A549 (cell line): ENCODE data around the gene PI4K2A. TPM values are rescaled to one million over a fixed set of nuclear protein-coding genes. Genes with fewer than 3 reads are reported as not detected.

ENCODE experiments used
- ATAC-seq, 2 experiments: fragments of 200-7000 bp in 1 of 2; fragments of >200 bp in 1 of 2; cut with Nextera tagmentation in 1 of 2; cut with Tn5 transposase in 1 of 2; 3 replicates each; pipeline versions ENCODE4 v1.8.0 to v1.9.1; 2018 to 2020; ENCODE audit warnings: mild to moderate bottlenecking in 1 of 2, moderate library complexity in 1 of 2
- CTCF ChIA-PET: fragments of 300-600 bp; sonication (Branson Sonifier 250); formaldehyde crosslinking; extraction: SDS; loops from one replicate; lab custom pipeline; 2021; ENCODE audit warnings: antibody characterized with exemption, inconsistent platforms; lab: Yijun Ruan, JAX
- POLR2A ChIA-PET: fragments of 350-600 bp; formaldehyde crosslinking; extraction: SDS; loops from one replicate; lab custom pipeline; 2021; ENCODE audit warnings: antibody characterized with exemption, inconsistent platforms; lab: Yijun Ruan, JAX
- DNase-seq, 2 experiments: peaks; one replicate each; pipeline versions ENCODE4 v3.0.0 to v3.0.0-alpha.2; 2011 to 2016; ENCODE audit warnings: low read depth in 1 of 2, low spot score in 1 of 2
- FAIRE-seq: peaks from 2 replicates; lab custom pipeline; 2011; peaks lifted over from hg19 to GRCh38; lab: Jason Lieb, UNC
- H3K27ac ChIP-seq, 2 experiments: fragments of >200 bp; sonication (Bioruptor Twin); formaldehyde crosslinking; 3 replicates each; pipeline ENCODE4 v1.5.1; 2016 to 2017
- H3K4me1 ChIP-seq: fragments of >200 bp; sonication (Bioruptor Twin); formaldehyde crosslinking; 3 replicates; pipeline ENCODE4 v1.6.1; 2016
- H3K4me2 ChIP-seq: fragments of >200 bp; sonication (Bioruptor Twin); formaldehyde crosslinking; 3 replicates; pipeline ENCODE4 v1.6.1; 2016
- H3K4me3 ChIP-seq: fragments of >200 bp; sonication (Bioruptor Twin); formaldehyde crosslinking; 3 replicates; pipeline ENCODE4 v1.5.1; 2016
- H3K9me3 ChIP-seq: fragments of >200 bp; sonication (Bioruptor Twin); formaldehyde crosslinking; 3 replicates; pipeline ENCODE4 v1.6.1; 2016
- ATOH8 ChIP-seq: fragments of 250-450 bp; sonication (Bioruptor Pico); IDR thresholded peaks from 2 replicates; pipeline ENCODE4 v1.5.0; 2020; ENCODE audit warnings: low read depth, mild to moderate bottlenecking, moderate library complexity
- CHD4 ChIP-seq: fragments of 200-600 bp; sonication (generic); IDR thresholded peaks from 2 replicates; pipeline ENCODE4 v1.6.1; 2016; ENCODE audit warnings: antibody characterized with exemption, mild to moderate bottlenecking, borderline replicate concordance
- CTCF ChIP-seq: fragments of >200 bp; sonication (Bioruptor Twin); formaldehyde crosslinking; IDR thresholded peaks from 3 replicates; pipeline ENCODE4 v1.5.1; 2016
- EHF ChIP-seq: fragments of 250-450 bp; sonication (Bioruptor Pico); IDR thresholded peaks from 2 replicates; pipeline ENCODE4 v1.5.0; 2020; ENCODE audit warnings: mild to moderate bottlenecking
- FOSB ChIP-seq: fragments of 250-450 bp; sonication (Bioruptor Pico); IDR thresholded peaks from 2 replicates; pipeline ENCODE4 v1.5.0; 2020; ENCODE audit warnings: mild to moderate bottlenecking, moderate library complexity
- HMGXB4 ChIP-seq: fragments of 250-450 bp; sonication (Bioruptor Pico); IDR thresholded peaks from 2 replicates; pipeline ENCODE4 v1.5.0; 2021; ENCODE audit warnings: mild to moderate bottlenecking, moderate library complexity, borderline replicate concordance
- HOXA7 ChIP-seq: fragments of 250-450 bp; sonication (Bioruptor Pico); IDR thresholded peaks from 2 replicates; pipeline ENCODE4 v1.5.0; 2020; ENCODE audit warnings: mild to moderate bottlenecking, moderate library complexity
- HOXB13 ChIP-seq: fragments of 250-450 bp; sonication (Bioruptor Pico); IDR thresholded peaks from 2 replicates; pipeline ENCODE4 v1.5.0; 2020; ENCODE audit warnings: low read depth, mild to moderate bottlenecking, moderate library complexity
- MAX ChIP-seq: IDR thresholded peaks from 2 replicates; pipeline ENCODE4 v1.6.1; 2012
- NR3C1 ChIP-seq: fragments of >200 bp; sonication (Bioruptor Twin); formaldehyde crosslinking; IDR thresholded peaks from 3 replicates; pipeline ENCODE4 v1.6.1; 2017
- RAD21 ChIP-seq, 2 experiments: fragments of >200 bp in 1 of 2; sonication (Bioruptor Twin) in 1 of 2; formaldehyde crosslinking in 1 of 2; IDR thresholded peaks in 1 of 2; conservative IDR thresholded peaks in 1 of 2; 2 replicates in 1 of 2; 3 replicates in 1 of 2; pipeline ENCODE4 v1.6.1; 2012 to 2018; ENCODE audit warnings: inconsistent platforms in 1 of 2
- RARB ChIP-seq: fragments of 250-450 bp; sonication (Bioruptor Pico); IDR thresholded peaks from 2 replicates; pipeline ENCODE4 v1.8.0; 2021; ENCODE audit warnings: mild to moderate bottlenecking, moderate library complexity
- RFX5 ChIP-seq: fragments of 450-650 bp; IDR thresholded peaks from 2 replicates; pipeline ENCODE4 v1.7.1; 2014; ENCODE audit warnings: antibody characterized with exemption, mild to moderate bottlenecking, moderate library complexity
- SMC3 ChIP-seq: fragments of >200 bp; sonication (Bioruptor Twin); formaldehyde crosslinking; IDR thresholded peaks from 3 replicates; pipeline ENCODE4 v1.6.1; 2018; ENCODE audit warnings: inconsistent platforms
- SREBF2 ChIP-seq: fragments of 450-650 bp; IDR thresholded peaks from 2 replicates; pipeline ENCODE4 v1.6.1; 2014; ENCODE audit warnings: mild to moderate bottlenecking, moderate library complexity
- USF2 ChIP-seq: fragments of 450-650 bp; IDR thresholded peaks from 2 replicates; pipeline ENCODE4 v1.6.1; 2014; ENCODE audit warnings: antibody characterized with exemption
- WGBS: methylation state at CpG from one replicate; pipeline ENCODE4 v1.1.6; 2017; ENCODE audit errors: missing lambda C conversion rate; 5-methylcytosine and 5-hydroxymethylcytosine counted together
- polyA plus RNA-seq, 4 experiments: library from polyadenylated mRNA; depleted of rRNA in 3 of 4; stranded (reverse); fragments of >200 nt; fragmentation: RNase III in 1 of 4; extraction: RNeasy Plus Mini Kit Qiagen cat#74134 plus additional on column Dnase treatment in 1 of 4; gene quantifications; 2 replicates in 3 of 4; 3 replicates in 1 of 4; pipeline ENCODE4 v1.2.3, GENCODE V29; 2011 to 2017

PI4K2A gene
- polyA plus RNA-seq, 2 of the 4 experiments (the other 2 are of a cell fraction), result 16.6 TPM

GRCh38 chr10:97676770-97677581, 36.5 kb downstream of the PI4K2A start (continued):
- TF ChIP-seq HMGXB4 (CRISPR knock-in tag) (no peak), NR3C1 (no peak), HOXB13 (CRISPR knock-in tag) (no peak), FOSB (CRISPR knock-in tag) (no peak), MAX (no peak), CTCF (peak; percentile 91), RAD21 (conservative IDR thresholded peaks at IDR 0.05 in 1 of 2, IDR thresholded peaks at IDR 0.05 in 1 of 2) (peak; percentile 87), ATOH8 (CRISPR knock-in tag) (no peak), SMC3 (peak; percentile 81), HOXA7 (CRISPR knock-in tag) (peak; percentile 63; the same call in 1 of the 2 replicates), SREBF2 (no peak)

GRCh38 chr10:97679594-97679993, 39.1 kb downstream of the PI4K2A start:
- H3K9me3 ChIP-seq, result no peaks in the 10 kb centered on the region
- H3K4me2 ChIP-seq, result no peak overlapping the region
- ChIA-PET CTCF (interaction anchor here (0.6 to 37.6 kb wide), 4 partner anchors 16 to 272 kb away, joined by 3 to 1127 read pairs (median 4); partner anchors contain the start of genes MARVELD1 and ZFYVE27), POLR2A (interaction anchor here (0.6 kb wide), 1 partner anchor 38 kb away, joined by 3 read pairs; no protein-coding TSS in a partner anchor)
- H3K4me1 ChIP-seq, result peaks cover 41% of the 10 kb centered on the region
- H3K27ac ChIP-seq, result no peak overlapping the region
- WGBS, result 100% methylated on average over 7 of the region's 16 CpGs
- TF ChIP-seq RFX5 (no peak), EHF (CRISPR knock-in tag) (no peak), CTCF (no peak), RARB (CRISPR knock-in tag) (no peak)
- no peak for DNase-seq
- no peak for FAIRE-seq
- ATAC-seq, result no peak
- H3K4me3 ChIP-seq, result no peak overlapping the region

- FAIRE-seq (no peak), DNase-seq (no peak), ATAC-seq (no peak)
- Histone ChIP-seq H3K4me2 (peak overlapping the region; percentile 84), H3K27ac (peak overlapping the region; percentile 6 to 52; a peak in 2 of 6 replicates), H3K9me3 (no peaks in the 10 kb centered on the region), H3K4me1 (peaks cover 38% of the 10 kb centered on the region), H3K4me3 (no peak overlapping the region)
- CTCF ChIA-PET, result interaction anchor here (0.9 to 37.6 kb wide), 5 partner anchors 6 to 69 kb away, joined by 3 to 1127 read pairs (median 8); partner anchors contain the start of genes MARVELD1 and ZFYVE27
- 77% methylated on average over 4 of the region's 4 CpGs for WGBS
- POLR2A ChIA-PET, result no interaction called here
- TF ChIP-seq CHD4 (no peak), USF2 (no peak)
Observed at GRCh38 chr10:97682042-97682441, 41.6 kb downstream of the PI4K2A start.
